ENCODE measurements around the gene ILK.

DNA sequence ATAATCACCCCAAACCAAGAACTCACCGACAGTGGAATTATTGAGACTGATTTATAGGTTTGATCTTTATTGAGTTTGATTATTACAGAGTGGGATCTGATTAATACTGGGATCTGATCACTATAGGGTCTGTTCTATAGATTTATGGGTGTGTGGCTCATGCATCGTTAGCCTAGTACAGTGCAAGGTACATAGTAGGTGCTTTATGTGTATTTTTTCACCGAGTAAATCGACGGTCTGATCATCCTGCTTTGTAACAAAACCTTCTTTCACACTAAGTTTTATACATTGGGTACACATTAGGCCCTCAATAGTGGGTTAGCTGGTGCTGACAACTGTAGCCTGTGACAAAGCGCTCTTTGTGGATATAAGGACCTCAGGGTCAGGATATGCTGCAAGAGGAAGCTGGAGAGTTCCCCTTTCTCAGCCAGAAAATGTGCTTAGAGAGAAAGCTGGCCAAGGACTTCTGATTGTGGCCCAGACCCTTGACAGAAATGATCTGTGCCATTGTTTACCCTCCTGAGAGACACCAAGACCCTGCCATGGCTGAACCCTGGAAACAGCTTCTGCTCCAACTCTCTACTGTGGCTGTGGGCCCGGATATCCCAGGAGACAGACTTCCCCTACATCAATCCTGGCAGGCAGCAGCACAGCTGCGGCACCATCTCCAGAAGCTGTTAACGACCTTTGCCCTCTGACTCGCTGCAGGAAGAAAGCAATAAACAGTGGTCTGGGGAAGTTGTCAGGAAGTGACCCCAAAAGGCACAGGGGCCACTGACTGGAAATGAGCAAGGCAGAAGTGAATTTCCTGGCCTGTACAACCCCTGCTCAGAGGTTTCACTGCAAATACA, 31.7 kb downstream of the ILK start:
- no peak for TF ChIP-seq CTCF (IDR thresholded peaks at IDR 0.05; ENCODE audit: extremely low read depth in 1 of 2, insufficient read depth in 1 of 2, low read depth in 1 of 2, low read length in 2 of 2)
- peak; percentile 83 for TF ChIP-seq POLR2A (IDR thresholded peaks at IDR 0.05; ENCODE audit: low read depth, low read length)

All from endothelial cell of umbilical vein (primary cell).